NB4 (cell line): Measurements from ENCODE around the gene MAMDC4.

Experiments
- CTCF ChIP-seq: IDR thresholded peaks from one replicate; pipeline ENCODE4 v1.5.1; 2012; ENCODE audit warnings: low read depth, low read length
- MAX ChIP-seq: IDR thresholded peaks from 2 replicates; pipeline ENCODE4 v1.6.1; 2011; ENCODE audit warnings: low read depth, low read length
- MYC ChIP-seq: IDR thresholded peaks from 2 replicates; pipeline ENCODE4 v1.6.1; 2011; ENCODE audit warnings: low read depth, low read length
- POLR2A ChIP-seq: IDR thresholded peaks from 2 replicates; pipeline ENCODE4 v1.6.1; 2011; ENCODE audit warnings: mild to moderate bottlenecking; ENCODE audit not compliant: insufficient read length; ENCODE audit errors: extremely low read depth

GRCh38 chr9:136839229-136840139 lies 12.7 kb upstream of the MAMDC4 start:
- TF ChIP-seq CTCF (no peak), POLR2A (no peak), MYC (no peak), MAX (no peak)
